Body of pancreas (tissue), 4 donors: ENCODE data around the gene ALG14.

Experiments
- POLR2A ChIP-seq, 3 donors: fragments of 450-650 bp; IDR thresholded peaks; one replicate each; pipeline ENCODE4 v1.6.1; 2016; ENCODE audit warnings: antibody characterized with exemption in 3 of 3, mild to moderate bottlenecking in 2 of 3
- TF ChIP-seq, protein P1 (sequence below), 7 experiments: fragments of 450-650 bp in 4 of 7; fragments of 200-600 bp in 3 of 7; sonication (generic) in 3 of 7; IDR thresholded peaks; one replicate each; pipeline ENCODE4 v1.5.1; 2016 to 2019; ENCODE audit warnings: antibody characterized with exemption in 7 of 7

DNA sequence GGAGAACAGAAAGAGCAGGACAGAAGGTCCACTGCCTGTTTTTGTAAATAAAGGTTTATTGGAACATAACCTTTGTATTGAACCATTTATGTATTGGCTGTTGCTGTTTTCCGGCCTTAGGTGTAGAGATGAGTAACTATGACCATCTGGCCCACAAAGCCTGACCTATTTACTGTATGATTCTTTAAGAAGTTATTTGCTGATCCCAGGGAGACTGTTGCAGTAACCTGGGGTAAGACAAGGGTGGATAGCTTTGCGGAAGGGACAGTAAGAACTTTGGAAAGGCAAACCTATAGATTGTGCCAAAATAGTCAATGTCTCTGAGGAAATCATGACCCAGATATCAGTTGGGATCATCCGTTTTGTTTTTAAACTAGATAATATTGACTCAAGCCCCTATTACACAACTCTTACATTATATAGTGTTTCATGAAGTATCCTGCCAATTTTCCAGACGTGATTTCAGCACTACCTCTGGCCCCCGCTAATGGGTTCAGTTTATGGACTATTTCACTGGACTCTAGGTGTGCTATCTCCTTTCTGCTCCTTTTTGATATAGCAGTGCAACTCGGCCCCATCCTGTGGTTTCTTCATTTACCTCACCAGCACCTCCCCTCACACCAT lies 23.6 kb upstream of the ALG14 start:
- TF ChIP-seq, protein P1, sequence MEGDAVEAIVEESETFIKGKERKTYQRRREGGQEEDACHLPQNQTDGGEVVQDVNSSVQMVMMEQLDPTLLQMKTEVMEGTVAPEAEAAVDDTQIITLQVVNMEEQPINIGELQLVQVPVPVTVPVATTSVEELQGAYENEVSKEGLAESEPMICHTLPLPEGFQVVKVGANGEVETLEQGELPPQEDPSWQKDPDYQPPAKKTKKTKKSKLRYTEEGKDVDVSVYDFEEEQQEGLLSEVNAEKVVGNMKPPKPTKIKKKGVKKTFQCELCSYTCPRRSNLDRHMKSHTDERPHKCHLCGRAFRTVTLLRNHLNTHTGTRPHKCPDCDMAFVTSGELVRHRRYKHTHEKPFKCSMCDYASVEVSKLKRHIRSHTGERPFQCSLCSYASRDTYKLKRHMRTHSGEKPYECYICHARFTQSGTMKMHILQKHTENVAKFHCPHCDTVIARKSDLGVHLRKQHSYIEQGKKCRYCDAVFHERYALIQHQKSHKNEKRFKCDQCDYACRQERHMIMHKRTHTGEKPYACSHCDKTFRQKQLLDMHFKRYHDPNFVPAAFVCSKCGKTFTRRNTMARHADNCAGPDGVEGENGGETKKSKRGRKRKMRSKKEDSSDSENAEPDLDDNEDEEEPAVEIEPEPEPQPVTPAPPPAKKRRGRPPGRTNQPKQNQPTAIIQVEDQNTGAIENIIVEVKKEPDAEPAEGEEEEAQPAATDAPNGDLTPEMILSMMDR (IDR thresholded peaks at IDR 0.05), result no peak
- TF ChIP-seq POLR2A (IDR thresholded peaks at IDR 0.05), result no peak
